H1 (cell line): ENCODE results near the gene HES4.

Source experiments
- CTCF ChIP-seq, 3 experiments: IDR thresholded peaks; 1 replicate in 2 of 3; 2 replicates in 1 of 3; pipeline versions ENCODE4 v1.5.1 to v1.6.1; 2011; ENCODE audit warnings: low read length in 3 of 3, mild to moderate bottlenecking in 3 of 3, inconsistent platforms in 2 of 3, low read depth in 1 of 3, moderate library complexity in 1 of 3; ENCODE audit not compliant: insufficient read depth in 1 of 3; ENCODE audit errors: control extremely low read depth in 1 of 3
- EP300 ChIP-seq, 2 experiments: IDR thresholded peaks; 1 replicate in 1 of 2; 2 replicates in 1 of 2; pipeline ENCODE4 v1.6.1; 2011 to 2012; ENCODE audit warnings: low read depth in 2 of 2, low read length in 2 of 2, mild to moderate bottlenecking in 2 of 2, borderline replicate concordance in 1 of 2, inconsistent platforms in 1 of 2, moderate library complexity in 1 of 2
- POLR2A ChIP-seq, 2 experiments: IDR thresholded peaks; 1 replicate in 1 of 2; 2 replicates in 1 of 2; pipeline ENCODE4 v1.6.1; 2011; ENCODE audit warnings: low read depth in 2 of 2, low read length in 2 of 2, mild to moderate bottlenecking in 2 of 2; ENCODE audit errors: control extremely low read depth in 1 of 2
- SAP30 ChIP-seq: fragments of 300-600 bp; sonication (generic); IDR thresholded peaks from 2 replicates; pipeline ENCODE4 v1.7.1; 2012; ENCODE audit warnings: low read length, moderate library complexity, mild to moderate bottlenecking, inconsistent platforms; ENCODE audit not compliant: insufficient read depth, insufficient replicate concordance
- SP1 ChIP-seq: IDR thresholded peaks from 2 replicates; pipeline ENCODE4 v1.6.1; 2011; ENCODE audit warnings: low read depth, low read length
- TAF1 ChIP-seq: IDR thresholded peaks from 2 replicates; pipeline ENCODE4 v1.6.1; 2011; ENCODE audit warnings: mild to moderate bottlenecking, low read depth, low read length

DNA sequence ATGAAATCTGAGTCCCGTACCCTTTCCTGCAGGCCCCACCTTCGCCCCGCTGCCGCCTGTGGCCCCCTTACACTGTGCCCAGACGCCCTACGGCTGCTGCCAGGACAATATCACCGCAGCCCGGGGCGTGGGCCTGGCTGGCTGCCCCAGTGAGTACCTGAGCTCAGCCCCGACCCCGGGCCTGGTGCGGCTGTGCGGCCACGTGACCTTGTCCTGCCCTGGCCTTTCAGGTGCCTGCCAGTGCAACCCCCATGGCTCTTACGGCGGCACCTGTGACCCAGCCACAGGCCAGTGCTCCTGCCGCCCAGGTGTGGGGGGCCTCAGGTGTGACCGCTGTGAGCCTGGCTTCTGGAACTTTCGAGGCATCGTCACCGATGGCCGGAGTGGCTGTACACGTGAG is 45.2 kb upstream of the HES4 start:
- TF ChIP-seq SP1, result no peak
- no peak for TF ChIP-seq CTCF (IDR thresholded peaks at IDR 0.05; ENCODE audit: control extremely low read depth in 1 of 3, insufficient read depth in 1 of 3, low read depth in 1 of 3, low read length in 3 of 3)
- no peak for TF ChIP-seq SAP30
- no peak for TF ChIP-seq EP300 (IDR thresholded peaks at IDR 0.05; ENCODE audit: borderline replicate concordance in 1 of 2, low read depth in 2 of 2, low read length in 2 of 2)
- TF ChIP-seq POLR2A (IDR thresholded peaks at IDR 0.05; ENCODE audit: control extremely low read depth in 1 of 2, low read depth in 2 of 2, low read length in 2 of 2), result no peak
- TF ChIP-seq TAF1, result no peak
